ENCODE measurements around the gene CRACR2B.

Gene CRACR2B

GRCh38 chr11:839875-840617, 12.3 kb downstream of the CRACR2B start:
- no peak for DNase-seq (ENCODE audit: low spot score)

- no peak for DNase-seq (ENCODE audit: low spot score)
Measured at GRCh38 chr11:841981-842369, 14.3 kb downstream of the CRACR2B start.

GRCh38 chr11:842370-843002, 14.8 kb downstream of the CRACR2B start, which contains the start of the genes POLR2L and TSPAN4:
POLR2L (minus strand) TSS chr11:842529; CDS start chr11:842508, 21 bp downstream.
TSPAN4 (plus strand) TSS chr11:842852; CDS start chr11:850305, 7,453 bp downstream.
- DNase-seq (ENCODE audit: low spot score) = peak; percentile 80

- no peak for DNase-seq (ENCODE audit: low spot score)
Measured at GRCh38 chr11:843086-843734, 15.5 kb downstream of the CRACR2B start.

GRCh38 chr11:843818-844692, 16.3 kb downstream of the CRACR2B start:
- no peak for DNase-seq (ENCODE audit: low spot score)

GRCh38 chr11:844693-845644, 17.2 kb downstream of the CRACR2B start:
- no peak for DNase-seq (ENCODE audit: low spot score)

- no peak for DNase-seq (ENCODE audit: low spot score)
Measured at GRCh38 chr11:845872-846495, 18.3 kb downstream of the CRACR2B start.

GRCh38 chr11:846496-847098, 18.9 kb downstream of the CRACR2B start:
- no peak for DNase-seq (ENCODE audit: low spot score)

- no peak for DNase-seq (ENCODE audit: low spot score)
Measured at GRCh38 chr11:847876-848275, 20.2 kb downstream of the CRACR2B start.

GRCh38 chr11:848380-848931, 20.7 kb downstream of the CRACR2B start:
- DNase-seq (ENCODE audit: low spot score) = peak; percentile 52

GRCh38 chr11:849104-849824, 21.5 kb downstream of the CRACR2B start:
- no peak for DNase-seq (ENCODE audit: low spot score)

- DNase-seq (ENCODE audit: low spot score) = no peak
Measured at GRCh38 chr11:849951-850774, 22.4 kb downstream of the CRACR2B start.

GRCh38 chr11:850775-851763, 23.4 kb downstream of the CRACR2B start:
- no peak for DNase-seq (ENCODE audit: low spot score)

- DNase-seq (ENCODE audit: low spot score) = no peak
Measured at GRCh38 chr11:852762-853161, 25.0 kb downstream of the CRACR2B start.

- DNase-seq (ENCODE audit: low spot score) = no peak
Measured at GRCh38 chr11:853682-854448, 26.1 kb downstream of the CRACR2B start.

Data from CD4-positive, alpha-beta T cell treated with Interleukin-6 at 100 ng/mL for 8 hours (primary cell).